ENCODE measurements around the gene TMOD4.
"Not testable (repeated sequence)": the region's sequence is repeated elsewhere in the genome, so short reads cannot be mapped to it uniquely, and the experiment has no call there.

TMOD4 gene

DNA sequence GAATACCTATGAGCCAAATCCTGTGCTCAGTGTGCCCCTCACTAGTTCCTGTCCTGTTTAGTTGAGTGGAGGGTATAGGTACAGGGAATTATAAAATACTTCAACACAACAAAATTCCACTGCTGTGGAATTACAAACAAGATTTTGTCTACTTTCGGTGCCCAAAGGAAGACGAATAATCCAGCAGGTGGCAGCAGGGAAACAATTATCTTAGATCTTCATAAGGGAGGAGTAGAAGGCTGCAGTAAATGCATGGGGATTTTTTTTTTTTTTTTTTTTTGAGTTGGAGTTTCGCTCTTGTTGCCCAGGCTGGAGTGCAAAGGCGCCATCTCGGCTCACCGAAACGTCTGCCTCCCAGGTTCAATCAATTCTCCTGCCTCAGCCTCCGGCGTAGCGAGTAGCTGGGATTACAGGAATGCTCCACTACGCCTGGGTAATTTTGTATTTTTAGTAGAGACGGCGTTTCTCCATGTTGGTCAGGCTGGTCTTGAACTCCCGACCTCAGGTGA is 20.6 kb upstream of the TMOD4 start:
- no peak overlapping the region for H3K27ac ChIP-seq (ENCODE audit: low read depth, low read length)
- no peak overlapping the region for H3K9ac ChIP-seq (ENCODE audit: low read depth, low read length)

DNA sequence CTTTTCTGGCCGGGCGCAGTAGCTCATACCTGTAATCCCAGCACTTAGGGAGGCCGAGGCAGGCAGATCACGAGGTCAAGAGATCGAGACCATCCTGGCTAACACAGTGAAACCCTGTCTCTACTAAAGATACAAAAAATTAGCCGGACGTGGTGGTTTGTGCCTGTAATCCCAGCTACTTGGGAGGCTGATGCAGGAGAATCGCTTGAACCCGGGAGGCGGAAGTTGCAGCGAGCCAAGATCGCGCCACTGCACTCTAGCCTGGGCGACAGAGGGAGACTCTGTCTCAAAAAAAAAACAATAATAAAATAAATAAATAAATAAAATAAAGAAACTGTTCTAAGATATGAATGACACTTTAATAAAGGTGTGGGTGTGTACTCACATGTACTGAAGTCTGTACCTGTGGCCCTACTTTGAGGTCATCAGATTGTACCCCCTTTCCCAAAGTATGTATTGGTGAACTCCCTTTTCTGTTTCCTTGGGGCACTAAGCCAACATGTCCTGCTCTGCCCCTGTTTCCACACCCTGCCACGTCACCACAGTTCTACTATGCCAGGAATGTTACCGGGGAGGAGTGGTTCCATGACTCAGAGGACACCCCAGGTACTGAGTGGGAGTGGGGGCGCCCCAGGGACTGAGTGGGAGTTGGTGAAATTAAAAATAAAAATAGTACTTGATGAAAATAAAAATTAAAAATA is 19.3 kb upstream of the TMOD4 start:
- not testable (repeated sequence) for H3K27ac ChIP-seq (ENCODE audit: low read depth, low read length); H3K4me1 ChIP-seq (ENCODE audit: control insufficient read depth, insufficient read depth, low read length); H3K36me3 ChIP-seq (ENCODE audit: control insufficient read depth, insufficient read depth, low read length); H3K9me3 ChIP-seq (ENCODE audit: control insufficient read depth, insufficient read depth, low read length); H3K4me3 ChIP-seq (ENCODE audit: low read depth, low read length); H3K9ac ChIP-seq (ENCODE audit: low read depth, low read length); H3K27me3 ChIP-seq (ENCODE audit: control insufficient read depth, insufficient read depth, low read length)

More for the DNA sequence above, 20.6 kb upstream of the TMOD4 start:
- H3K27me3 ChIP-seq (ENCODE audit: control insufficient read depth, insufficient read depth, low read length): no peaks in the 10 kb centered on the region
- no peak overlapping the region for H3K4me3 ChIP-seq (ENCODE audit: low read depth, low read length)
- H3K9me3 ChIP-seq (ENCODE audit: control insufficient read depth, insufficient read depth, low read length): no peaks in the 10 kb centered on the region
- no peaks in the 10 kb centered on the region for H3K36me3 ChIP-seq (ENCODE audit: control insufficient read depth, insufficient read depth, low read length)
- peaks cover 6% of the 10 kb centered on the region; the same call in 1 of the 2 replicates for H3K4me1 ChIP-seq (ENCODE audit: control insufficient read depth, insufficient read depth, low read length)

DNA sequence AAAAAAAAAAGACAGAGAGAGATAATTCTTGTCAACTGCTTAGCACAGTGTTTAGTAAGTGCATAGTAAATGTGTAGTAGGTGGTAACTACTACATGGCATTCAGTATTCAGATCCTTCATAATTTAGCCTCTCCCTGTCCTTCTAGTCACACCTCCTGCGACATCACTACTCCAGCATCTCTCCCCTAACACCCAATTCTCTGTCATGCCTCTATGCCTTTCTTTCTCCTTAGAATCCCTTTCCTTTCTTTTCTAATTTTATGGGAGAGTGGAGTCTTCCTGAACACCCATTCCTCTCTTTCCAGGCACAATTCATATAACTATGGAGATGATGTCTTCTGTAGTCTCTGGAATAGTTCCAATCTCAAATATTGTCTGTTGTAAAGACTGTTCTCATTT is 18.1 kb upstream of the TMOD4 start:
- H3K9ac ChIP-seq (ENCODE audit: low read depth, low read length): no peak overlapping the region
- H3K4me1 ChIP-seq (ENCODE audit: control insufficient read depth, insufficient read depth, low read length): peaks cover 6% of the 10 kb centered on the region; the same call in 1 of the 2 replicates
- H3K9me3 ChIP-seq (ENCODE audit: control insufficient read depth, insufficient read depth, low read length): no peaks in the 10 kb centered on the region
- H3K27me3 ChIP-seq (ENCODE audit: control insufficient read depth, insufficient read depth, low read length): no peaks in the 10 kb centered on the region
- H3K27ac ChIP-seq (ENCODE audit: low read depth, low read length): no peak overlapping the region
- H3K4me3 ChIP-seq (ENCODE audit: low read depth, low read length): no peak overlapping the region
- H3K36me3 ChIP-seq (ENCODE audit: control insufficient read depth, insufficient read depth, low read length): no peaks in the 10 kb centered on the region

DNA sequence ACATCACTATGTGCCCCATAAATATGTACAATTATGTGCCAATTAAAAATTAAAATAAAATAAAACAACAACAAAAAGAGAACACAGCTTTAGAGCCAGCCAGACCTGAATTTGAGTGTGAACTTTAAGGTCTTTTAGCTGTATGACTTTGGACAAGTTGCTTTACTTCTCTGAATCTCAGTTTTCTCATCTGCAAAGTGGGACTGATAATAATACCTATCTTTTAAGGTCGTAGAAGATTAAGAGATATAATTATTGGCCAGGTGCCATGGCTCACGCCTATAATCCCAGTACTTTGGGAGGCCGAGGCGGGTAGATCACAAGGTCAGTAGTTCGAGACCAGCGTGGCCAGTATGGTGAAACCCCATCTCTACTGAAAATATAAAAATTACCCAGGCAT is 17.5 kb upstream of the TMOD4 start:
- Histone ChIP-seq H3K9me3 (ENCODE audit: control insufficient read depth, insufficient read depth, low read length) (no peaks in the 10 kb centered on the region), H3K36me3 (ENCODE audit: control insufficient read depth, insufficient read depth, low read length) (no peaks in the 10 kb centered on the region), H3K4me3 (ENCODE audit: low read depth, low read length) (no peak overlapping the region), H3K4me1 (ENCODE audit: control insufficient read depth, insufficient read depth, low read length) (peaks cover 6% of the 10 kb centered on the region; the same call in 1 of the 2 replicates), H3K9ac (ENCODE audit: low read depth, low read length) (no peak overlapping the region), H3K27ac (ENCODE audit: low read depth, low read length) (no peak overlapping the region), H3K27me3 (ENCODE audit: control insufficient read depth, insufficient read depth, low read length) (no peaks in the 10 kb centered on the region)

DNA sequence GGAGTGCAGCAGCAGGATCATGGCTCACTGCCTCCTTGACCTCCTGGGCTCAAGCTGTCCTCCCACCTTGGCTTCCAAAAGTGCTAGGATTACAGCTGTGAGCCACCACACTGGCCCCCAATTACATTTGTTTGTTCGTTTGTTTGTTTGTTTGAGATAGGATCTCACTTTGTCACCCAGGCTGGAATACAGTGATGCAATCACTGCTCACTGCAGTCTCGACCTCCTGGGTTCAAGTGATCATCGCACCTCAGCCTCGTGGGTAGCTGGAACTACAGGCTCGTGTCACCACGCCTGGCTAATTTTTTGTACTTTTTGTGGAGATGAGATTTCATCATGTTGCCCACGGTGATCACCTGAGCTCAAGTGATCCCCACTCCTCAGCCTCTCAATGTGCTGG is 16.3 kb upstream of the TMOD4 start:
- no peaks in the 10 kb centered on the region for H3K4me1 ChIP-seq (ENCODE audit: control insufficient read depth, insufficient read depth, low read length)
- no peak overlapping the region for H3K4me3 ChIP-seq (ENCODE audit: low read depth, low read length)
- no peak overlapping the region for H3K9ac ChIP-seq (ENCODE audit: low read depth, low read length)

DNA sequence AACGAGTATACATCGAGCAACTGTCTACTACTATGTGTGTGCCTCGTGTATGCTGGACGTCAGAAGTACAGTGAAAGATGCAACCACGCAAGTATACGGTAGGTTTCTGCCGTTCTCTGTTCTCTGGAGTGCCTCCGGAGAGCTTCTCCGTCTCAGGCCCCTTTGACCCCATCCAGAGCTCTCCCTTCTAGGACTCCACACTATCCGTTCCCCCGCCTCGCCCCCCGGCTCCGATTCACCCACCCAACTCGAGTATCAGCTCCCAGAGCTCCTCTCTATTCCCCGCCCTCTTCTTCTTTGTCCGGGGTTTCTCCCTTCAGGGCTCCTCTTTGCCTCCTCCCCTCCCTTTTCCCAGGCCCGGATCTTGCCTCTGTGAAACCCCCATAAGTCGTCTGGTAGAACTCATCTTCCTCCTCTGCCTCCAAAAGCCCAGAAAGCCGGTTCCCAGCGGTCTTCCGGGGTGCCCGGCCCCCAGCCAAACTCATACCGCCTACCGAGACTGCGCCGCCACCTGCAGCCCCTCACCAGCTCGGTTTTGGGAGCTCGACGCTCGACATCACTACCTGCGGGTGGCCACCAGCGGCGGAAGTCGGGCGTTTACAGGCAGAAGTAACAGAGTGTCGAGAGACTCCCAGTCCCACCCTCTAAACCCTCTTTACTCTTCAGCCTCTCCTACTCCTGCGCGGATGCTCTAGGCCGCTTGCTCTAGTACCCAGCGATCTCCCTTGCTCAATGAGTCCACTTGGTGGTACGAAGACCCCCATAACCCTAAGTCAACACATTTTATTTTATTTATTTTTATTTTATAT is 14.1 kb upstream of the TMOD4 start, which contains the start of gene VPS72:
Gene VPS72, minus strand, starts transcription at position 561 of the 809 bp plus-strand sequence. Its CDS starts 76 bp downstream, at position 485.
- Histone ChIP-seq H3K27me3 (ENCODE audit: control insufficient read depth, insufficient read depth, low read length) (no peaks in the 10 kb centered on the region), H3K4me3 (ENCODE audit: low read depth, low read length) (peak within 1 kb of the TSS; percentile 97), H3K27ac (ENCODE audit: low read depth, low read length) (peak within 1 kb of the TSS; percentile 90), H3K9ac (ENCODE audit: low read depth, low read length) (peak within 1 kb of the TSS; percentile 89), H3K4me1 (ENCODE audit: control insufficient read depth, insufficient read depth, low read length) (no peaks in the 10 kb centered on the region), H3K9me3 (ENCODE audit: control insufficient read depth, insufficient read depth, low read length) (no peaks in the 10 kb centered on the region), H3K36me3 (ENCODE audit: control insufficient read depth, insufficient read depth, low read length) (peaks cover 12% of the 10 kb centered on the region)

More for the DNA sequence above, 16.3 kb upstream of the TMOD4 start:
- Histone ChIP-seq H3K36me3 (ENCODE audit: control insufficient read depth, insufficient read depth, low read length) (no peaks in the 10 kb centered on the region), H3K27me3 (ENCODE audit: control insufficient read depth, insufficient read depth, low read length) (no peaks in the 10 kb centered on the region), H3K9me3 (ENCODE audit: control insufficient read depth, insufficient read depth, low read length) (no peaks in the 10 kb centered on the region), H3K27ac (ENCODE audit: low read depth, low read length) (no peak overlapping the region)

DNA sequence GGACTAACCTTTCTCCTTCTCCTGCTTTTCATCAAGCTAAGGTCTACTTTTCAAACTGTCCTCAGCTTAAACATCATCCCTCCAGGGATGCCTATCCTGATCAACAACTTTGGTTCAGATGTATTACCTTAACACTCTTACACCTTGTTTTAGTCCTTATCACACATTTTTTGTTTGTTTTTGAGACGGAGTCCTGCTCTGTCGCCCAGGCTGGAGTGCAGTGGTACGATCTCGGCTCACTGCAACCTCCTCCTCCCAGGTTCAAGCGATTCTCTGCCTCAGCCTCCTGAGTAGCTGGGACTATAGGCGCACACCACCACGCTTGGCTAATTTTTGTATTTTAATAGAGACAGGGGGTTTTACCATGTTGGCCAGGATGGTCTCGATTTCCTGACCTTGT is 12.9 kb upstream of the TMOD4 start:
- not testable (repeated sequence) for H3K4me1 ChIP-seq (ENCODE audit: control insufficient read depth, insufficient read depth, low read length); H3K9me3 ChIP-seq (ENCODE audit: control insufficient read depth, insufficient read depth, low read length); H3K9ac ChIP-seq (ENCODE audit: low read depth, low read length); H3K27ac ChIP-seq (ENCODE audit: low read depth, low read length); H3K27me3 ChIP-seq (ENCODE audit: control insufficient read depth, insufficient read depth, low read length)
- Histone ChIP-seq H3K36me3 (ENCODE audit: control insufficient read depth, insufficient read depth, low read length) (peaks cover 24% of the 10 kb centered on the region), H3K4me3 (ENCODE audit: low read depth, low read length) (peak overlapping the region; percentile 97)

DNA sequence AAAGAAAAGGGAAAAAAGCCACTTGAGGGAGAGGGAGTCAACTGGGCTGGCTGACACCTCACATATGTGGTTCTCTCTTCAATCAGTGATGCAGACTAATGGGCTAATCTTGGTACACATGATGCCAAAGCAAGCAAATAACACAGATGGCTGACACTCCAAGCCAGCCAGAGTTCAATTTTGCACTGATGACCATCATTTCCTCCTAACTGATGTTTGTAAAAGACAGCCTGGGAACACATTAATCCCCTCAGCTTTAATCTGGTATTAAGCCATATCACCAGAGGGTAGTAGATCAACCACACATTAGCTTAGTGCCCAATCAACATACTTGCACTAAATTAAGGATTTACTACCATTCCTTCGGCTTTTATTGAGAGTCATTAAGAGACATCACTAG is 11.4 kb upstream of the TMOD4 start:
- no peak overlapping the region for H3K27ac ChIP-seq (ENCODE audit: low read depth, low read length)
- H3K4me3 ChIP-seq (ENCODE audit: low read depth, low read length): no peak overlapping the region
- H3K9me3 ChIP-seq (ENCODE audit: control insufficient read depth, insufficient read depth, low read length): no peaks in the 10 kb centered on the region
- H3K27me3 ChIP-seq (ENCODE audit: control insufficient read depth, insufficient read depth, low read length): no peaks in the 10 kb centered on the region
- peaks cover 37% of the 10 kb centered on the region for H3K36me3 ChIP-seq (ENCODE audit: control insufficient read depth, insufficient read depth, low read length)
- H3K9ac ChIP-seq (ENCODE audit: low read depth, low read length): no peak overlapping the region
- no peaks in the 10 kb centered on the region for H3K4me1 ChIP-seq (ENCODE audit: control insufficient read depth, insufficient read depth, low read length)

DNA sequence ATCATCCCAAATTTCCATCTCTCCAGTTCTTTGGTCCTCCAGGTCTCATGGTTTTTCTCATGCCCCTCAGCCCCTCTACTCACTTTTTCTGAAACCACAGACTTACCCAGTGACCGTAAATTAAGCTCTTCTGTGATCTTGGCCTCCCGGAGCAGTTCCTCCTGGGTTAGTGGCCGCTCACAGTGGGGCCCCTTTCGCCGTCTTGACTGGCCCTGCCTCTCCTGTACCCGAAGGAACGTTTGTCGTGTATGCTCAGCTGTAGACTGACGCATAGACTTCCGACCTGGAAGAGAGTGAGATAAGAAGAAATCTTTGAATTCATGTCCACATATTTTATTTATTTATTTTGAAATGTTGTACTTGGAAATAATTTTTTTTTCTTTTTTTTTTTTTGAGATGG is 8.4 kb upstream of the TMOD4 start:
- Histone ChIP-seq H3K9ac (ENCODE audit: low read depth, low read length) (no peak overlapping the region), H3K36me3 (ENCODE audit: control insufficient read depth, insufficient read depth, low read length) (peaks cover 64% of the 10 kb centered on the region), H3K4me3 (ENCODE audit: low read depth, low read length) (no peak overlapping the region), H3K27me3 (ENCODE audit: control insufficient read depth, insufficient read depth, low read length) (no peaks in the 10 kb centered on the region), H3K9me3 (ENCODE audit: control insufficient read depth, insufficient read depth, low read length) (no peaks in the 10 kb centered on the region), H3K4me1 (ENCODE audit: control insufficient read depth, insufficient read depth, low read length) (no peaks in the 10 kb centered on the region), H3K27ac (ENCODE audit: low read depth, low read length) (no peak overlapping the region)

DNA sequence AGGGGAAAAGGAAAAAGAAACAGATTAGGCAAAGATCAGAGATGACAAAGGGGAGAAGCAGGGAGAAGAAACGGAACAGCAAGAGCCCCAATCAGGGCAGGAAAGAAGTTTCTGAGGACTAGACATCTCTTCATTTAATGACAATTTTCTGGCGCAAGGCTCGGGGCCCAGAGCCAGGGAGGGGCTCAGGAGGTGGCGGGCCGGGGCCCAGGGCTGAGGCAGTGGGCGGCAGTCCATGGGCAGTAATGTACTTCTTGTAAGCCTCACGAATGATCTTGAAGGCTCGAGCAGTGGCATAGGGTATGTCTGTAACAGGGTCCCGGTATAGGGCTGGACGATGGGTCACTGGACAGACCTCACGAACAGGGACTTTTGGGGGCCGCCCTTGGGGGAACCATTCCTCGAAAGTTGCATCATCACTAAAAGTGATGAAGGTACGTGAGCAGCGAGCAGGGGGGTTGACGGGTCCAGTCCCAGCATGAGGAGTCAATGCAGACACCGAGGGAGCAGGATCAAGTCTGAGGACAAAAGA is 799 bp upstream of the TMOD4 start:
- H3K4me1 ChIP-seq (ENCODE audit: control insufficient read depth, insufficient read depth, low read length): no peaks in the 10 kb centered on the region
- H3K9me3 ChIP-seq (ENCODE audit: control insufficient read depth, insufficient read depth, low read length): no peaks in the 10 kb centered on the region
- H3K4me3 ChIP-seq (ENCODE audit: low read depth, low read length): no peak overlapping the region
- H3K9ac ChIP-seq (ENCODE audit: low read depth, low read length): no peak overlapping the region
- H3K36me3 ChIP-seq (ENCODE audit: control insufficient read depth, insufficient read depth, low read length): peaks cover 76% of the 10 kb centered on the region
- H3K27ac ChIP-seq (ENCODE audit: low read depth, low read length): no peak overlapping the region
- H3K27me3 ChIP-seq (ENCODE audit: control insufficient read depth, insufficient read depth, low read length): no peaks in the 10 kb centered on the region

Measured in HUES48 (cell line).